ENCODE measurements around the gene FAM72B.
"Not testable (repeated sequence)": the region's sequence is repeated elsewhere in the genome, so short reads cannot be mapped to it uniquely, and the experiment has no call there.

The FAM72B gene

DNA sequence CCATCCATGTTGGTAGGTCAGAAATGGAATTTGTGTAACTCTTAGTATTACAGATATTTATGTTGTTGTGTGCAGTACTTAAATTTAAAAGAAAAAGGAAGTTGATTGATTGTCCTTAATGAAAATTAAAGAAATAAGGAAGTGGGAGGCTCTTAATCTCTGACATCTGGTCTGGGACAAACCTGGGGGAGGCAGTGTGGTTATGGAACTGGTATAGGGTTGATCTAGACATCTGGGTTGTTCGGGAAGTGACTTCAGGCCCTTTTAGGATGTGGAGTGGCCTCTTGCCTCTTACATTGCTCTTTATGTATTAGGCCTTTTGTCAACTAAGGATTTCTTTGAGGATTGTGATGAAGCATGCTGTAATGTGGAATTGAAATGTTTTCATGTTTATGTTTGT is 16.1 kb upstream of the FAM72B start:
- DNase-seq (ENCODE audit: low spot score), result not testable (repeated sequence)

GRCh38 chr1:121199763-121200162 is 15.6 kb upstream of the FAM72B start:
- not testable (repeated sequence) for DNase-seq (ENCODE audit: low spot score)

DNA sequence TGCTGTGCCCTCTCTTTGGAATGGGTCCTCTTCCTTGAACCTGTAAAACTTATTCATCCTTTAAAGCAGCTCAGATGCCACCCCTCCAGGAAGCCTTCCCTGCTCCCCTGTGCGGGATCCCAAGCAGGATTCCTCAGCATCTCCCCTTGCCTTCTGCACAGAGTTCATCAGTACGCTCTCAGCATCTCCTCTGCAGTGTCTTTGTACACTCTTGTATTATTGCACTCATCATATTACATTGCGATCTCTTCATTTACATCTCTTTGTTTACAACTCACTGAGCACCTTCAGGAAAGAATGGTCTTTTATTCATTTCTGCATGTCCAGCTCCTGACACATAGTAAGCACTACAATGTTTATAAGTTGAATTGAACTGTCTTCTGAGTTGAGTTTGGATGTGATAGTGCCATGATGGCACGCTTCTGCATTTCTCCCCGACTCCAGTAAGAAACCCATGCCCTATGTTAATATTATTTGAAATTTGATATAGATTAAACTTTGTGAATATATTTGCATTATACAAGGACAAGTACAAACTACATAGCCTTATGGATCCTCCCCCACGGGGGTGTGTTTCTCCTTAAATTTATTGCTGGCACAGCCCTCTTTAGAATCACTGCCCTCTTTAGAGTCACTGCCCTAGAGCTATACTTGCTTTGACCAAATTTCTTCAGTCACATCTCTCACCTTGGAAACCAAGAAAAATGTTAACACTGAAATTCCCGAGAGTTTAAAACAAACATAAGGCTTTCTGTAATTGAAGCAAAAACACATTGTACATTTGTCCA is 13.1 kb upstream of the FAM72B start:
- not testable (repeated sequence) for DNase-seq (ENCODE audit: low spot score)

- not testable (repeated sequence) for DNase-seq (ENCODE audit: low spot score)
These were observed 8.4 kb upstream of the FAM72B start for GRCh38 chr1:121192512-121192911.

DNA sequence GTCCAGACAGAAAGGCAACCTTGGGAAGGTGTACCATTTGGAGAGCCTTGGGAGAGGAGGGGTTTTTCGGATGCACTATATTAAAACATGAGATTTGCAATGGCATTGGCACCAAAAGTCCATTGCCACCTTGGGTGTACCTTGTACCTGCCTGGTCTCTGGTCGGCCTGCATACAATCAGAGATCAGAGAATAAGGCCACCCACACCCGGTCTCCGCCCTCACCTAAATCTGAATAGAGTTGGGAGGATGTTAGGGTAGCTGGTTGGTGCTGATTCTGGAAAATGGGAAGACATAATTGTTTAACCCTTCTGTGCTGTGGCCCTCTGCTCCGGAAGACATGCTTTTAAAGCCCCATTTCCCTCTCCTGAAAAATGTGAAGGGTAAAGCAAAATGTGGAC is 3.8 kb upstream of the FAM72B start:
- DNase-seq (ENCODE audit: low spot score), result not testable (repeated sequence)

- not testable (repeated sequence) for DNase-seq (ENCODE audit: low spot score)
These were observed 2.1 kb upstream of the FAM72B start for GRCh38 chr1:121186191-121186590.

- DNase-seq (ENCODE audit: low spot score), result not testable (repeated sequence)
These were observed 1.1 kb upstream of the FAM72B start for GRCh38 chr1:121185140-121185708.

- DNase-seq (ENCODE audit: low spot score), result not testable (repeated sequence)
These were observed 273 bp downstream of the FAM72B start for GRCh38 chr1:121183867-121184266.

DNA sequence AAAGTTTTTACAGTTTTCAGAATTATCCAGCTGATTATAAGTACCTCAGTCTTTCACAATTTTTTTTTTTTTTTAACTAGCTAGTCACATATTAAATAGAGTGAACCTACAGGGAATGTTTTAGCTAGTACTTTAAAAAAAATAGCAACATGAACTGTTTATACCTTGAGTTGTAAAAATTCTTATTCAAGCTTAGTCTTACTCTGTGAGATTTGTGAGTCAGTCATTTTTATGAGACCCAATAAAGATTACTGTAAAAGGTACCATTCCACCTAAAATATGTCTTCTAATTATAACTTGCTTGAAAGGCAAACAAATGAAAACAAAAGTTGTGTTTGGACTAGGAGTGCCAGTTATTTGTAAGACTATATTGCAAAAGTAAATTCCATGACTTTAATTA is 5.9 kb downstream of the FAM72B start:
- DNase-seq (ENCODE audit: low spot score), result not testable (repeated sequence)

DNA sequence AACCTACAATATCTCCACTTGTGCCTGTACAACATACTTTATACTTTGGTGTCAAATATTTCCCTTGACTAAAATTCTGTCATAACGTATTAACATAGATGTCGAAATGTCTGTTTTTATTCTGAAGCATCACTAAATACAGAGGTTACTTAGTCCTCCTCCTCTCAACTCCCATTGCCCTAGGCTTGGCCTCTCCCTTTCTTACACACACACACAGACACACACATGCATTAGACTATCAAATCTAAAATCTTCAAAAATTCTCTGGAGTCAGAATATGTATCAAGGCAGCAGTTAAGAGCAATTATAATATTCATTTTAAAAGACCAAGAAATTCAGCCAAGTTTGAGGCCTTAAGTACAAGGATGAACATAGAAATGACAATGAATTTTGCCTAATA is 7.5 kb downstream of the FAM72B start:
- DNase-seq (ENCODE audit: low spot score), result not testable (repeated sequence)

GRCh38 chr1:121168152-121168668 is 15.9 kb downstream of the FAM72B start:
- not testable (repeated sequence) for DNase-seq (ENCODE audit: low spot score)

DNA sequence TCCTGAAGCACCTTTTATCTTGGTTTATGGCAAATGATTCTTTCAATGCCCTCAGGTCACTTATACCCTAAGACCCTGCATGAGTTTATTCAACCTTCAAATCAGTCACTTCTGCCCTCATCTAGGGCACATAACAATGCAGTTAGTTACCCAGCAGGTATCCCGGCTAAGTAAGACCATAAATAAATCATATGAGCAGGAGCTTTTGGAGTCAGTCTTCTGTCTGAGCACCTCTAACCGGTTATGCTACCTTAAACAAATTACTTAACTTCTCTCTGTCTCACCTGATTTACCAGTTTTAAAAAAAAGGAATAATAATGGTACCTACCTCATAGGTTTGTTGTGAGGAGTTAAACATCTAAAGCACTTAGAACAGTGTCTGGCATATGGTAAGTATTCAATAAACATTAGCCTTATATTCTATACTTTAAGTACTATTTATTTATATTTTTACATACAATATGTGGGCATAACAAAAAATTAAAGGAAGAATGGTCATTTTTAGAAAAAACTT is 16.9 kb downstream of the FAM72B start:
- DNase-seq (ENCODE audit: low spot score), result not testable (repeated sequence)

- not testable (repeated sequence) for DNase-seq (ENCODE audit: low spot score)
These were observed 18.8 kb downstream of the FAM72B start for GRCh38 chr1:121165296-121165695.

DNA sequence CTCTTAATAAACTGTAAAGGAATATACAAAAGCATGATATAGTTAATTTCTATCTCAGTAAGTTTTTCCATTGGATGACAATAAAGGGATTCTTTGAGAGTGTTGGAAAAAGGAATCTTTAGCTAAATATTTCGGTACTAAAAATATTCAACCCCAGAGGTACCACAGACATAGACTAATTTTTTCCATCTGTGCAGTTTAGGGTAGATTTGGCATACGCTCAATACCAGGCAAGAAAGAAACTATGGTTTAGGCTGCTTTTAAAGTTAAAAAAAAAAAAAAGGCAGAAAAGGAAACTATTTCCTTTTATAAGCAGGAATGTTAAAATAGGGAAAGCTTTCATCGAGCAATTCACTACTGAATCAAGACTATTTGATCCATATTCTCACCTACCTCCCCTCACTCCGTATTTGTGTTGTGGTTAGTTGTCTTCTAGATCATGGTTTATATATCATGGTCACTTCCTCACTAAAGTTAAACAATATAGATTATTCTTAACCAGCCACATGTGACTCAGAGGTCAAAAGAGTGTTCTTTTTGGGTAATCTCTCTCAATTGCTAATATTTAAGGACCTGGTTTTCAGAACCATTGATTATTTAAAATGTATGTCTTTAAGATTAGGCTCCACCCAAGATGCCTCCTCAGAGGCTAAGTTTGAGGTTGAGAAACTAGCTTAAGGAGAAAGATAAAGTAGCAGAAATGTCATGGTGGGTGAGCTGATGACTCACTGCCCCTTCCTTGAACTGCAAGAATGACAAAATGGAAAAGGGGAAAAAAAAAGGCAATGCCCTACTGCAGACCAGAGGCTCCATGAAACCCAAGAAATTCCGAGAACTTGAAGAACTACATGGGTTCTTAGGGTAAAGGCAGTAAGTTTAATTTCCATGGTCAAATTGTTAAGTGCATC is 20.0 kb downstream of the FAM72B start:
- not testable (repeated sequence) for DNase-seq (ENCODE audit: low spot score)

GRCh38 chr1:121161199-121161901 is 22.8 kb downstream of the FAM72B start:
- DNase-seq (ENCODE audit: low spot score), result not testable (repeated sequence)

DNA sequence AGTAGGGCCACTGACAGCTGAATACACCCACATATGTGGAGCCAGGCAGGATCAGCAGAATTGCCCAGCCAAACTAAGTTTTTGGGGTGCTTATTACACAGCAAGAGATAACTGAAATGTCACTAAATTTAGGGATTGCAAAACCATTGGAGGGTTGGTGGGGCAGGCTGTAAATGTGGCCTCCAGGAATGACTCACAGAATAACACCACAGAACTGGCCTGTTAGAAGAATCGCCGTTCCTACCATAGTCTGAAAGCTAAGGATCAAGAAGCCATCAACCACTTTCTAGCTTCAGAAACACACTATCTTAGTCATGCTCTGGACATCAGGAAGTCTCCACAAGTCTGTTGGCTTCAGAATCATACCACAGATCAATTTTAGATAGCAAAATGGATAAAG is 24.0 kb downstream of the FAM72B start:
- not testable (repeated sequence) for DNase-seq (ENCODE audit: low spot score)

DNA sequence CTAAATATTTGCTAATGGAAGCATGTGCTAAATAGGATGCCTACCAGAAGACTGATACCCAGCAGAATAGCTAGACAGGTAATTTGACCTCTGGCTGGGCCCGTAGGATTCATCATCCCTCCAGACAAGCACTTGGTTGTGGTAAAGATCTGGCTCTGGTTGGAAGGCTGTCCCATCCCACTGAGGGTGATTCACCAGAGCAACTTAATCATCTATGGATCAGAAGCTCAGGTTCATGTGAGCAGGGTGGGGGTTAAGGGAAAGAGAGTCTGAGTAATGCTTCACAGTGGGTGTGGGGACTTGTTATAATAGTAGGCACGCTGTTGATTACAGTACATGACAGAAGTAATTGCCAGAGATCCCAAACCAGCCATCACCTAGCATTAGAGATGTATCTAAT is 26.5 kb downstream of the FAM72B start:
- not testable (repeated sequence) for DNase-seq (ENCODE audit: low spot score)

GRCh38 chr1:121156958-121157603 is 27.1 kb downstream of the FAM72B start:
- not testable (repeated sequence) for DNase-seq (ENCODE audit: low spot score)

- DNase-seq (ENCODE audit: low spot score), result not testable (repeated sequence)
These were observed 28.3 kb downstream of the FAM72B start for GRCh38 chr1:121155671-121156358.

- DNase-seq (ENCODE audit: low spot score), result not testable (repeated sequence)
These were observed 29.3 kb downstream of the FAM72B start for GRCh38 chr1:121154811-121155210.
